Urothelium cell line (cell line): ENCODE data around the gene EIF2S2.
"Not testable (repeated sequence)": the region's sequence is repeated elsewhere in the genome, so short reads cannot be mapped to it uniquely, and the experiment has no call there.

ENCODE experiments used
- DNase-seq: peaks from one replicate; pipeline ENCODE4 v3.0.0; 2011; ENCODE audit warnings: low spot score, mixed read lengths
- FAIRE-seq: peaks from 2 replicates; lab custom pipeline; 2011; peaks lifted over from hg19 to GRCh38; lab: Jason Lieb, UNC

EIF2S2 gene

GRCh38 chr20:34111702-34112599 lies at the start of gene EIF2S2:
TSS of gene EIF2S2 (minus strand) at chr20:34112243. CDS start at chr20:34112110, 133 bp downstream.
- FAIRE-seq = peak; percentile 85

GRCh38 chr20:34157697-34158096 lies 45.7 kb upstream of the EIF2S2 start:
- not testable (repeated sequence) for FAIRE-seq, DNase-seq

More at GRCh38 chr20:34111702-34112599, at the start of gene EIF2S2:
- DNase-seq = peak; percentile 99

GRCh38 chr20:34155836-34156235 lies 43.8 kb upstream of the EIF2S2 start:
- DNase-seq = no peak
- no peak for FAIRE-seq

GRCh38 chr20:34153169-34153568 lies 41.1 kb upstream of the EIF2S2 start:
- FAIRE-seq, DNase-seq: not testable (repeated sequence)

GRCh38 chr20:34152073-34152472 lies 40.0 kb upstream of the EIF2S2 start:
- not testable (repeated sequence) for FAIRE-seq, DNase-seq

GRCh38 chr20:34150306-34151000 lies 38.4 kb upstream of the EIF2S2 start:
- FAIRE-seq (no peak), DNase-seq (no peak)

GRCh38 chr20:34145280-34145819 lies 33.3 kb upstream of the EIF2S2 start:
- no peak for FAIRE-seq
- DNase-seq = no peak

GRCh38 chr20:34143951-34144350 lies 31.9 kb upstream of the EIF2S2 start:
- DNase-seq (peak; percentile 46), FAIRE-seq (no peak)

- no peak for FAIRE-seq
- no peak for DNase-seq
Observed at GRCh38 chr20:34142121-34142520, 30.1 kb upstream of the EIF2S2 start.

- DNase-seq (no peak), FAIRE-seq (no peak)
Observed at GRCh38 chr20:34141293-34141692, 29.2 kb upstream of the EIF2S2 start.

- not testable (repeated sequence) for DNase-seq, FAIRE-seq
Observed at GRCh38 chr20:34135525-34136275, 23.7 kb upstream of the EIF2S2 start.

GRCh38 chr20:34133365-34133860 lies 21.4 kb upstream of the EIF2S2 start:
- not testable (repeated sequence) for FAIRE-seq, DNase-seq

- FAIRE-seq, DNase-seq: not testable (repeated sequence)
Observed at GRCh38 chr20:34132943-34133342, 20.9 kb upstream of the EIF2S2 start.

GRCh38 chr20:34132491-34132890 lies 20.4 kb upstream of the EIF2S2 start:
- not testable (repeated sequence) for DNase-seq, FAIRE-seq

GRCh38 chr20:34131491-34131890 lies 19.4 kb upstream of the EIF2S2 start:
- DNase-seq (no peak), FAIRE-seq (no peak)

- FAIRE-seq = no peak
- DNase-seq = peak; percentile 78
Observed at GRCh38 chr20:34129518-34130162, 17.6 kb upstream of the EIF2S2 start.

- FAIRE-seq (no peak), DNase-seq (no peak)
Observed at GRCh38 chr20:34127792-34128191, 15.7 kb upstream of the EIF2S2 start.

- no peak for DNase-seq
Observed at GRCh38 chr20:34124469-34125249, 12.6 kb upstream of the EIF2S2 start.

GRCh38 chr20:34123309-34123708 lies 11.3 kb upstream of the EIF2S2 start:
- no peak for DNase-seq
- no peak for FAIRE-seq

More at GRCh38 chr20:34124469-34125249, 12.6 kb upstream of the EIF2S2 start:
- FAIRE-seq = no peak
